ENCODE data around the gene ZMYND8.
"Not testable (repeated sequence)": the region's sequence is repeated elsewhere in the genome, so short reads cannot be mapped to it uniquely, and the experiment has no call there.

The ZMYND8 gene

GRCh38 chr20:47262365-47263013, 94.0 kb downstream of the ZMYND8 start:
- DNase-seq: peak in 1 of 2 experiments; percentile 27

- DNase-seq: no peak
These were observed 94.5 kb downstream of the ZMYND8 start for GRCh38 chr20:47262008-47262364.

GRCh38 chr20:47261161-47261774, 95.2 kb downstream of the ZMYND8 start:
- DNase-seq: not testable (repeated sequence)

- DNase-seq: not testable (repeated sequence)
These were observed 95.9 kb downstream of the ZMYND8 start for GRCh38 chr20:47260540-47261126.

- DNase-seq: no peak
These were observed 97.5 kb downstream of the ZMYND8 start for GRCh38 chr20:47258745-47259695.

GRCh38 chr20:47257771-47258170, 98.7 kb downstream of the ZMYND8 start:
- no peak for DNase-seq

GRCh38 chr20:47257256-47257655, 99.2 kb downstream of the ZMYND8 start:
- DNase-seq: no peak

- DNase-seq: no peak
These were observed 99.7 kb downstream of the ZMYND8 start for GRCh38 chr20:47256668-47257236.

- no peak for DNase-seq
These were observed 102.6 kb downstream of the ZMYND8 start for GRCh38 chr20:47253872-47254271.

GRCh38 chr20:47252879-47253307, 103.6 kb downstream of the ZMYND8 start:
- DNase-seq: no peak

- no peak for DNase-seq
These were observed 105.1 kb downstream of the ZMYND8 start for GRCh38 chr20:47251154-47252020.

GRCh38 chr20:47250360-47250759, 106.1 kb downstream of the ZMYND8 start:
- no peak for DNase-seq

- no peak for DNase-seq
These were observed 106.6 kb downstream of the ZMYND8 start for GRCh38 chr20:47249913-47250312.

- no peak for DNase-seq
These were observed 108.0 kb downstream of the ZMYND8 start for GRCh38 chr20:47248448-47248966.

GRCh38 chr20:47247972-47248371, 108.5 kb downstream of the ZMYND8 start:
- no peak for DNase-seq

GRCh38 chr20:47246061-47246777, 110.3 kb downstream of the ZMYND8 start:
- DNase-seq: no peak

- not testable (repeated sequence) for DNase-seq
These were observed 111.3 kb downstream of the ZMYND8 start for GRCh38 chr20:47245166-47245565.

GRCh38 chr20:47244451-47244850, 112.0 kb downstream of the ZMYND8 start:
- no peak for DNase-seq

- no peak for DNase-seq
These were observed 112.8 kb downstream of the ZMYND8 start for GRCh38 chr20:47243532-47244305.

- DNase-seq: no peak
These were observed 113.5 kb downstream of the ZMYND8 start for GRCh38 chr20:47243003-47243402.
